IPS-18a (cell line): ENCODE results near the gene PTPRT.

Experiments
- H3K27ac ChIP-seq: one replicate; pipeline ENCODE4 v1.5.1; 2013; ENCODE audit warnings: low read length
- H3K27me3 ChIP-seq: one replicate; pipeline ENCODE4 v1.6.1; 2013; ENCODE audit warnings: mild to moderate bottlenecking, low read length; ENCODE audit not compliant: control insufficient read depth, insufficient read depth
- H3K36me3 ChIP-seq: one replicate; pipeline ENCODE4 v1.6.1; 2013; ENCODE audit warnings: low read depth, low read length; ENCODE audit not compliant: control insufficient read depth
- H3K4me1 ChIP-seq: one replicate; pipeline ENCODE4 v1.6.1; 2013; ENCODE audit warnings: low read depth, low read length; ENCODE audit not compliant: control insufficient read depth
- H3K4me3 ChIP-seq: one replicate; pipeline ENCODE4 v1.5.1; 2013; ENCODE audit warnings: low read length
- H3K9ac ChIP-seq: one replicate; pipeline ENCODE4 v1.6.1; 2013; ENCODE audit warnings: mild to moderate bottlenecking, low read length, moderate library complexity
- H3K9me3 ChIP-seq: one replicate; pipeline ENCODE4 v1.6.1; 2013; ENCODE audit warnings: low read depth, low read length; ENCODE audit not compliant: control insufficient read depth

The PTPRT gene

DNA sequence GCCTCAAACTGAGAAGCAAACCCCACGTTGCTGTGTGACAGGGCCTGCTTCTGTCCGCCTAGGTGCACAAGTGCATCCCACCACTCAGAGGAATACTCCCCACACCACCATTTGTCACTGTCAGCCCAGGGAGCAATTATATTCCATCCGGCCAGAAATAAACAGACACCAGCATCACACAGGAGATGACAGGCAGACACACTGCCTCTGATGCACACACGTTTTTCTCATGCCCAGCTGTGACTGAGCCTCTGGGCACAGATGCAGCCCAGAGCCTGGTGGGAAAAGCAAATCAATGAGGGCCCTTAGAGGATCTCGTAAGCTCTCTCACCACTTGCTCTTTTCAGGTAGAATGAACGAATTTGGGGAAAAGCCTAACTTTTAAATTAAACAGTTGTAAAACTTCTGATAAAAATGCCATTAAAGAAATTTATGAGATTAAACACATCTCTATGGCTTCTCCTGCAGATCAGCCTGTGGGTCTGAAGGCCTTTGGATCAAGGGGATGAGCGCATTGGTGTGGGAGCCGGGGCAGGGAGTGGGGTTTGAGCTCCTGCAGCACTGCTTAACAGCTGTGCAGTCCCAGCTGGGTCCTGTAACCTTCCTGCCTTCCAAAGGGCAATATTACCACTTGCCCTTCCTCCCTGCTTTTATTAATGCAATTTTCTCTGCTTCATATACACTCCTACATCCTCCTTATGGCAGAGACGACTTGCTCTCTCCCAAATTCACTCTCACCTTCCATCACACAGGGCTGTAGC lies 624.3 kb downstream of the PTPRT start:
- H3K36me3 ChIP-seq: no peaks in the 10 kb centered on the region
- H3K9me3 ChIP-seq: no peaks in the 10 kb centered on the region
- no peak overlapping the region for H3K4me3 ChIP-seq
- H3K4me1 ChIP-seq: no peaks in the 10 kb centered on the region
- no peaks in the 10 kb centered on the region for H3K27me3 ChIP-seq
- no peak overlapping the region for H3K9ac ChIP-seq
- H3K27ac ChIP-seq: no peak overlapping the region

DNA sequence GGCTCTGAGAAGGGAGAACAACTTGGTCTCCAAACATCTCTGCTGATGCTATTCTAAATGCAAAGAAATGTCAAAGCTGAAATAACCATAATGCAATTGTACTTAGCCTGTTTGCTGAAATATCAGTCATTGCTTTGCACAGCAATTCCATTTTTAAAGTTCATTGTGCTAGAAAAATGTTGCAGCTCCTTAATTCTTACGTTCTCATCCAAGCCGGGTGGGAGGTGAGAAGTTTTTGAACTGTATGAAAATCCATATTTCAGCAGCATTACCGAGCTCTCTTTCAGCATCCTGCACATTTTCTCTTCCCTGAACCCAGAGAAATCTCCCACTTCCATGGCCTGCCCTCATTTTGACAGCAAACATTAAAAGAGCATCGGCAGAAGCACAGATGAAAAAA lies 630.0 kb downstream of the PTPRT start:
- H3K4me3 ChIP-seq: no peak overlapping the region
- H3K9me3 ChIP-seq: no peaks in the 10 kb centered on the region
- no peak overlapping the region for H3K9ac ChIP-seq
- H3K4me1 ChIP-seq: no peaks in the 10 kb centered on the region
- no peaks in the 10 kb centered on the region for H3K27me3 ChIP-seq
- H3K36me3 ChIP-seq: no peaks in the 10 kb centered on the region
- no peak overlapping the region for H3K27ac ChIP-seq

DNA sequence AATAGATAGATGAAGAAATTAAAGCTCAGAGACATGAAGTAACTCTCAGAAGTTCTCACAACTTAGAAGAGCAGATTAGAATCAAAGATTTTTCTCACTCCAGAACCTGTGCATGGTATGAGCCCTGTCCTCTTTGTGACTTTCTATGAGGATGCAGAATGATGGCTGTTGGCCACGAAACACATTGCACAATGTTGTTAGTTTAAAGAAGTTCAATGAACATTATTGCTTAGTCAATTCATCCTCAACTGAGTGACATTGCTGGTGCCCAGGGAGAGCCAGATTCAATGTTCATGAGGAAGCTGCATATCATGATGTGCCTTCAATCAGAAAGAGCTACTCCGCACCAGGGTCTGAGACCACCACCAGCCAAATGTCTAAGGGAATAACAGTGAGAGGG lies 633.1 kb downstream of the PTPRT start:
- no peaks in the 10 kb centered on the region for H3K4me1 ChIP-seq
- no peak overlapping the region for H3K27ac ChIP-seq
- no peak overlapping the region for H3K9ac ChIP-seq
- no peaks in the 10 kb centered on the region for H3K36me3 ChIP-seq
- H3K27me3 ChIP-seq: peaks cover 4% of the 10 kb centered on the region
- no peaks in the 10 kb centered on the region for H3K9me3 ChIP-seq
- no peak overlapping the region for H3K4me3 ChIP-seq

DNA sequence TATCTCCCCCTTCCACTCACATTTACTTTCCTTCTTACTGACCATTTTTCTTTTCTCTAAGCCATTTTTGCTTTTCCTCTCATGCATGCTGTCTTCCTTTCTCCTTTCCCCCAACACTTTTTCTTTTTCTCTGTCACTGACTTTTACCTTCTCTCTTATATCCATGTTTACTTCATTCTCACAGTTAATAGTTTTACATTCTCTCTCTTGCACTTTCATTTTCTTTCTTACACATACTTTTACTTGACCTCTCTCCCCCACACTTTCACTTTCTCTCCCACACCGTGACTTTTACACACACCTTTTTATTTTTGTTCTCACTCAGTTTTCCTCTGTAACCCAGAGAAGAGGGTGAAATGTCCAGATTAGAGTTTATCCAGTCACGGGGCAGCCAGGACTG lies 636.3 kb downstream of the PTPRT start:
- no peak overlapping the region for H3K27ac ChIP-seq
- no peaks in the 10 kb centered on the region for H3K36me3 ChIP-seq
- no peak overlapping the region for H3K4me3 ChIP-seq
- H3K27me3 ChIP-seq: peaks cover 4% of the 10 kb centered on the region
- H3K9ac ChIP-seq: no peak overlapping the region
- H3K9me3 ChIP-seq: no peaks in the 10 kb centered on the region
- H3K4me1 ChIP-seq: no peaks in the 10 kb centered on the region

DNA sequence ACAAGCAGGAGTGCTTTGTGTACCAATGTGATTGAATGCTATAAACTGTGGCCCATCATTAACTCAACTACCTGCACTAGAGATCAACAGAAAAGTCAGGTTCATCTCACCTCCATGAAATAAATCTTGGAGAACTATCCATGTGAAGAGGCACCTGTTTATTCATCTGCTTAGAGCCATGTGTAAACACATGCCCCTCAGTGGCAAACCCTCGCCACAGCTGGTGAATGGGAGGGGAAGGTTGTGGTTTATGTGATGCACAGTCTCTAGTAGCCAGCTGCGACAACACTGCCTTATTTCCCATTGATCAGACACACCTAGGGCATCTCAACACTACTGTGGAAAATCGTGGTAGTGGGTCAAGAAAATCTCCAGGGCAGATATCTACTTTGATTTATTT lies 640.2 kb downstream of the PTPRT start:
- H3K4me3 ChIP-seq: no peak overlapping the region
- H3K36me3 ChIP-seq: no peaks in the 10 kb centered on the region
- no peaks in the 10 kb centered on the region for H3K4me1 ChIP-seq
- H3K27ac ChIP-seq: no peak overlapping the region
- no peaks in the 10 kb centered on the region for H3K9me3 ChIP-seq
- H3K27me3 ChIP-seq: peaks cover 4% of the 10 kb centered on the region
- no peak overlapping the region for H3K9ac ChIP-seq

DNA sequence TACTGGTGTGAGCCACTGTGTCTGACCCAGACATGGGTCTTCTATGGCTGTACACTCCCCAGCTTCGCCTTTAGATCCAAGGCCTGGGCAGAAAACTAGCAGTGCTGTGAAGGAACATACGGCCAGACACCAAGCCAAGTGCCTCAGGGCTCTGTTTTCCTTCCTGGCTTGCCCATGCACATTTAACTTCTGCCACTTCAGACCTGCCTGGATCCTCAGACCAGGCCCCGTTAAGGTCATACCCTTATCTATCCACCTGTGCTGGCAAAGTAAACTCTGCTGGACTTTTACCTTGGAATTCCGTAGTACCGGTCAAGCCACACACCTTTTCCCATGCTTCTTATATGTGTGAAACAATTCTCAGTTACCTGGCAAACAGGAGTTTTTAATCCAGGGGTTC lies 644.8 kb downstream of the PTPRT start:
- no peak overlapping the region for H3K9ac ChIP-seq
- H3K36me3 ChIP-seq: no peaks in the 10 kb centered on the region
- no peak overlapping the region for H3K4me3 ChIP-seq
- no peaks in the 10 kb centered on the region for H3K27me3 ChIP-seq
- no peak overlapping the region for H3K27ac ChIP-seq
- no peaks in the 10 kb centered on the region for H3K9me3 ChIP-seq
- no peaks in the 10 kb centered on the region for H3K4me1 ChIP-seq

DNA sequence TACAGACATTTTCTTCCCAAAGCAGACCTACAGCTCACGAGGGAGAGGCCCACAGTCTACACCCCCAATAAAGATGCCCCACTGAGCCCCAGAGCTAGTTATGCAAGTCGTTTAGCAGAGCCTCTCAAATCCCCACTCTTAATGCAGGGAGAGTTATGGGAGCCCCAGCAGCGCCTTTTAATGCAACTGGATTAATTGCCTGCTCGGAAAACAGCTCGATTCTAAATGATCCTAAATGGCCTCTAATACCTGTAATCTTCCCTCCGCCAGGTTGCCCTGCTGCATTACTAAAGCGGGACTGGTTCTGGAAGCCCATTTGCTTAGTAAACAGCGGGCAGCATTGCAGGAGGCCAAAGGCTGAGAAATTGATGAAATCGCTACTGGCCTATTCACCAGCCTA lies 656.9 kb downstream of the PTPRT start:
- H3K9me3 ChIP-seq: no peaks in the 10 kb centered on the region
- no peak overlapping the region for H3K27ac ChIP-seq

DNA sequence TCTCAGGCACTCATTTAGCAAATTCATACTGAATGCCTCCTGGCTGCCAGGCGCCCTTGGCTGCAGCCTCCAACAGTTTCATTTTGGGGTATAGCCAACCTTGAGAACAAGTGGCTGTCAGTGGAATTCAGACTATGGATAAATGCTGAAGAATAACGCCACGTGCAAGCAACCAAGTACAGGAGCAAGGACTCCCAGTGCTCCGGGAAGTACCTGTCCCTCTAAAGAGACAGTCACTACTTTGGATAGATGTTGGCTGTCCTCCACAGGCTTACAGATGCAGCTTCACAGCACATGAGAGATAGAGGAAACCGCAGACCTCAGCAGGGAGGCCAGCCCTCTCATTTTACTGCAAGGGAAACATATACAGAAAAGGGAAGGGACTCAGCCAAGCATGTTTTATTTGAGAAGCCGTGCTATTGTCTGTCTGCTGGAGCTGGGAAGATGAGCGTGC lies 658.2 kb downstream of the PTPRT start:
- Histone ChIP-seq H3K9ac (no peak overlapping the region), H3K9me3 (no peaks in the 10 kb centered on the region), H3K27ac (no peak overlapping the region), H3K4me1 (no peaks in the 10 kb centered on the region), H3K27me3 (no peaks in the 10 kb centered on the region), H3K4me3 (no peak overlapping the region), H3K36me3 (no peaks in the 10 kb centered on the region)

More for the DNA sequence above, 656.9 kb downstream of the PTPRT start:
- Histone ChIP-seq H3K36me3 (no peaks in the 10 kb centered on the region), H3K4me1 (no peaks in the 10 kb centered on the region), H3K4me3 (no peak overlapping the region), H3K27me3 (no peaks in the 10 kb centered on the region), H3K9ac (no peak overlapping the region)

DNA sequence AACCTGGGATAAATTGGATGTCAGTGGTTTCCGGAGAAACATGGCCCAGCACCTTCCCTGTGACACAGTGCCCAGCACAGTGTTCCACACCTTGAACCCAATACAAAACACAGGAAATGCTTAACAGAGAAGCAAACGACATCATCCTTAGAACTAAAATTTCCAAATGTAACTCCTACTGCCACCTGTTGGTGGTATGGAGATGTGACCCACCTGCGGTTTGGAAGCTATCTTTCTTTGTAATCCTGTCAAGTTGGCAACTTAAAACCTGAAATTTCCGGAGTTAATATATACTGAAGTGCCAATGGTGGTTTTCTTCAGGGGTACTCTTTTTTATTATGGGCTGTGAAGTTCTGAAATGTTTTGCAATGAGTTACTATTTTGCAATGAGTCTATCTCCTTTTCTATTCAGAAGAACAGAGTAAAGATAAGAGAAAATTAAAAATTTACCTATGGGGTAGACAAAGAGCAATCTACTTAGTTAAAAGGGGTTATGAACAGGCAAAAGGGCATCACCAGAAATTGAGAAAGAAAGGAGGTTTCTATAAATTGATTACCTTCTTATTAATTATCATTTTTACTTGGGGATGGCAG lies 658.8 kb downstream of the PTPRT start:
- Histone ChIP-seq H3K4me3 (no peak overlapping the region), H3K9ac (no peak overlapping the region), H3K9me3 (no peaks in the 10 kb centered on the region), H3K27ac (no peak overlapping the region), H3K4me1 (no peaks in the 10 kb centered on the region), H3K36me3 (no peaks in the 10 kb centered on the region), H3K27me3 (no peaks in the 10 kb centered on the region)

DNA sequence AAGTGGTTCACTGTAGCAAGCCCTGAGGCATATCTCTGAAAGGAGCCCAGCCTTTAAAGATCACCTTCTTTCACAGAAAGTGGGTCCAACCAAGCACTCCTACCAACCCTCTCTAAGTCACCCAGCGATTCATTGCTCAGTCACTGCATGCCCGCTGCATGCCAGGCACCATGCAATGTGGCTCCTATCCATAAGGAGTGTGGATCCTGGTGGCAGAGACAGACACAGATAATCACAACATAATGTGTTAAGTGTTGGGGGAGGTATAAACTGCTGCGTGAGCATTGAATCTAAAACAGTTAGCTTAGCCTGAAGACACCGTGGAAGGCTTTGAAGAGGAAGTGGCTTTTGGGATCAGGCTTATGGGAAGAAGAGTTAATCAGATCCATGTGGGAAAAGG lies 659.5 kb downstream of the PTPRT start:
- no peaks in the 10 kb centered on the region for H3K9me3 ChIP-seq
- H3K4me3 ChIP-seq: no peak overlapping the region
- no peak overlapping the region for H3K9ac ChIP-seq
- no peaks in the 10 kb centered on the region for H3K36me3 ChIP-seq
- peaks cover 4% of the 10 kb centered on the region for H3K4me1 ChIP-seq
- H3K27me3 ChIP-seq: no peaks in the 10 kb centered on the region
- H3K27ac ChIP-seq: no peak overlapping the region

DNA sequence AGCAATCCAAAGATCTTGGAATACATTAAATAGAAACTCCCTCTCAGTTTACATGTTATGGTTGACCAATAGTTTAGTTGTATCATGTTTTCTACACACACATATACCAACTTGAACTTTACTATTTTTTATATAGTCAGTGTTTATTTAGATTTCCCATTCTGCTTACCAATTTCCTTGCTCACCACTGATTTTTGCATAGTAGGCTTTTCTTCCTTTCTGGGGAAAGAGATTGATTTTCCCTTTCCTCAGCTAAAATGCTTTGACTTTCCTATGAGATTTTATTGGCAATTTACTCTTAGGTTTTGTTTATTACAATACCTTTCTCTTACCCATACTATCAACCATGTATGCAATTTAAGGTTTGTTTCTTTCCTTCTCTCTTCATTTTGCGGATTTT lies 665.6 kb downstream of the PTPRT start:
- no peaks in the 10 kb centered on the region for H3K27me3 ChIP-seq
- peaks cover 4% of the 10 kb centered on the region for H3K4me1 ChIP-seq
- H3K4me3 ChIP-seq: no peak overlapping the region
- H3K27ac ChIP-seq: no peak overlapping the region
- H3K9me3 ChIP-seq: no peaks in the 10 kb centered on the region
- no peaks in the 10 kb centered on the region for H3K36me3 ChIP-seq
- no peak overlapping the region for H3K9ac ChIP-seq

DNA sequence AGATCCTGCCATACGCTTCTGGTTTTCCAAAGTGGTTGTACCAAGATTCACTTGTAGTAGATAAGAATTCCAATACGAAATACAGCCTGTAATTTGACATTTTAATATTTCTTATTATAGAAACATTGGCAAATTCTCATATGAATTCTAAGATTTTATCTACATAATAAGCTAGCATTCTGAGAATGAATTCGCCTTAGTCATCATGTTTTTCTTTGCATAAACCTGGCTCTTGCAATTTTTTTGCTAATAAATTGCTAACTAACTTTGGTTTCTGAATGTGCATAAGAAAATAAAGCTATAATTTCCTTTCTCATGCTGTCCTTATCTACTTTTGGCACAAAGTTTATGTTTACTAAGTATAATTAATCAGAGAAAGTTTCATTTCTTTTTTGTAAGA lies 673.0 kb downstream of the PTPRT start:
- Histone ChIP-seq H3K27me3 (no peaks in the 10 kb centered on the region), H3K36me3 (no peaks in the 10 kb centered on the region), H3K27ac (no peak overlapping the region), H3K4me3 (no peak overlapping the region), H3K4me1 (no peaks in the 10 kb centered on the region), H3K9ac (no peak overlapping the region), H3K9me3 (no peaks in the 10 kb centered on the region)
